Memory B cell (primary cell): ENCODE data around the gene TRMT1.
"Not testable (repeated sequence)": the region's sequence is repeated elsewhere in the genome, so short reads cannot be mapped to it uniquely, and the experiment has no call there.

ENCODE experiments used
- ATAC-seq: fragments of 150-1000 bp; cut with Tn5 transposase; 2 replicates; pipeline ENCODE4 v1.10.0; 2021; ENCODE audit warnings: low read depth, mild to moderate bottlenecking, moderate library complexity
- DNase-seq, 2 donors: peaks; one replicate each; pipeline ENCODE4 v3.0.0; 2022; ENCODE audit warnings: low spot score in 2 of 2
- H3K27ac Mint-ChIP-seq: one replicate; pipeline ENCODE4 v1.8.0; 2022; ENCODE audit warnings: mild to moderate bottlenecking, moderate library complexity, mixed read lengths
- H3K27me3 Mint-ChIP-seq: one replicate; pipeline ENCODE4 v1.8.0; 2022; ENCODE audit warnings: mixed read lengths
- H3K36me3 Mint-ChIP-seq: one replicate; pipeline ENCODE4 v1.8.0; 2022; ENCODE audit warnings: mild to moderate bottlenecking, mixed read lengths
- H3K4me1 Mint-ChIP-seq: one replicate; pipeline ENCODE4 v1.8.0; 2022; ENCODE audit warnings: mixed read lengths
- H3K4me3 Mint-ChIP-seq: one replicate; pipeline ENCODE4 v1.8.0; 2022; ENCODE audit warnings: mild to moderate bottlenecking, moderate library complexity, mixed read lengths
- H3K9me3 Mint-ChIP-seq: one replicate; pipeline ENCODE4 v1.8.0; 2022; ENCODE audit warnings: mixed read lengths

TRMT1 gene

DNA sequence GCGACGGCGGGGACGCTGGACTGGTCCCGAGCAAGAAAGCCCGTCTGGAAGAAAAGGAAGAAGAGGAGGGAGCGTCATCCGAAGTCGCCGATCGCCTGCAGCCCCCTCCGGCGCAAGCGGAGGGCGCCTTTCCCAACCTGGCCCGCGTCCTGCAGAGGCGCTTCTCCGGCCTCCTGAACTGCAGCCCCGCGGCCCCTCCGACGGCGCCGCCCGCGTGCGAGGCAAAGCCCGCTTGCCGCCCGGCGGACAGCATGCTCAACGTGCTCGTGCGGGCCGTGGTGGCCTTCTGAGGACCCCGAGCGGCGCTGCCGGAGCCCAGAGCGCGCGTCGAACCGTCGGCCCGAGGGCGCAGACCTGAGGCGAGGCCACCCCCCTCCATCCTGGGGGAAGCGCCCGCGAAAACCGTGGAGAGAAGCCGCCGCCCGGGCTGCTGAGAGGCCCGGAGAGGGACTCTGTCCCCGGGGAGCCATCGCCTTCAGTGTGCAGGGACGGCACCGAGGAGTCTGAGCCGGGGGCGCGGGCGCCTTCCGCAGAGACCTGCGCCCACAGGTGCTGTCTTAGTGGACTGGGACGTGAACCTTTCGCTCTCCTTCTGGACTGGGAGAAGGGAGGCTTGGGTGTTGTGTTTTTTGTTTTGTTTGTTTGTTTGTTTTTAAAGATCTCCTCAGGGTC, 37.2 kb upstream of the TRMT1 start:
- DNase-seq (peak in 1 of 2 donors; percentile 47), ATAC-seq (no peak)
- Mint-ChIP-seq H3K36me3 (peaks cover 13% of the 10 kb centered on the region), H3K9me3 (no peaks in the 10 kb centered on the region), H3K4me1 (peaks cover 43% of the 10 kb centered on the region), H3K27me3 (no peaks in the 10 kb centered on the region), H3K4me3 (peak overlapping the region; percentile 84), H3K27ac (peak overlapping the region; percentile 96)

DNA sequence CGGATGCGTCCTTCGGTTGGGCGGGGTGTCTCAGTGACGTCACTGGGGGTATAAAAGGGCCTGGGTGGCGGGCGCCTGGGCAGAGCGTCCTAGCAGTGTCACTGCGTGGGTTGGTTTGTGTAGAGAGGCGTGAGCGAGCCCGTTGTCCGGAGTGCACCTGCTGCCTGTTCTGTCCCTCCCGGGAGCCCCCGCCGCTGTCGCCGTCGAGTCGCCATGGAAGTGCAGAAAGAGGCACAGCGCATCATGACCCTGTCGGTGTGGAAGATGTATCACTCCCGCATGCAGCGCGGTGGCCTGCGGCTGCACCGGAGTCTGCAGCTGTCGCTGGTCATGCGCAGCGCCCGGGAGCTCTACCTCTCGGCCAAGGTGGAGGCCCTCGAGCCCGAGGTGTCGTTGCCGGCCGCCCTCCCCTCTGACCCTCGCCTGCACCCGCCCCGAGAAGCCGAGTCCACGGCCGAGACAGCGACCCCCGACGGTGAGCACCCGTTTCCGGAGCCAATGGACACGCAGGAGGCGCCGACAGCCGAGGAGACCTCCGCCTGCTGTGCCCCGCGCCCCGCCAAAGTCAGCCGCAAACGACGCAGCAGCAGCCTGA, 36.5 kb upstream of the TRMT1 start:
- peaks cover 42% of the 10 kb centered on the region for H3K4me1 Mint-ChIP-seq
- peak; percentile 25 for ATAC-seq
- peak; percentile 100 for DNase-seq
- no peaks in the 10 kb centered on the region for H3K27me3 Mint-ChIP-seq
- peaks cover 13% of the 10 kb centered on the region for H3K36me3 Mint-ChIP-seq
- H3K27ac Mint-ChIP-seq: peak overlapping the region; percentile 96
- H3K9me3 Mint-ChIP-seq: no peaks in the 10 kb centered on the region
- H3K4me3 Mint-ChIP-seq: peak overlapping the region; percentile 84

DNA sequence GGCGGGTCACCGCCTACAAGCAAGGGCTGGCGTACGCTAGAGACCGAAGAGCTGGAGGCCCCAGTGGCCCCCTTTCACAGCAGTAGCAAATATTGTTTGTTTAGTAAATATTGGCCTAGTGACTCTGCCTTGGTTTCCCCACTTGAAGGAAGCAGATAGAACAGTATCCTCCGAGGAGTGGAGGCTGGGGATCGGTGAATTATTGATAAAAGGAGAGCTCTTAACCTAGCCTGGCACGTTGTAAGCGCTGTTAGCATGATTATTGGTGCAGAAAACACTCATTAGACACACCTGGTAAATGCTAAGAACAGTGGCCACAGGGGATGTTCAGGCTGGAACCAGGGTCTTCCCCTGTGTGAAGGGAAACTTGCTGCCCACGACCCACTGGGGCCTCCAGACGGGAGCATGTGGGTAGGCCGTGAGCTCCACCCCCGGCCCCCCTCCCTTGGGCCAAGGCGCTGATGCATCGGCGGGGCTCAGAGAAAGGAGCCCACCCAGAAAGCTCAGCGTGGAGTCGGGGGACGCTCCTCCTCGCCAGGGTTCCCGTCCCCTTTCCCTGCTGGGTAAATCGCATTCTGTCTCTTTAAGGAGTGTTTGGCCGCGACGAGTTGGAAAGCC, 35.9 kb upstream of the TRMT1 start:
- peak overlapping the region; percentile 96 for H3K27ac Mint-ChIP-seq
- H3K4me3 Mint-ChIP-seq: peak overlapping the region; percentile 84
- H3K4me1 Mint-ChIP-seq: peaks cover 37% of the 10 kb centered on the region
- ATAC-seq (peak; percentile 6), DNase-seq (no peak)
- no peaks in the 10 kb centered on the region for H3K9me3 Mint-ChIP-seq
- peaks cover 13% of the 10 kb centered on the region for H3K36me3 Mint-ChIP-seq
- H3K27me3 Mint-ChIP-seq: no peaks in the 10 kb centered on the region

DNA sequence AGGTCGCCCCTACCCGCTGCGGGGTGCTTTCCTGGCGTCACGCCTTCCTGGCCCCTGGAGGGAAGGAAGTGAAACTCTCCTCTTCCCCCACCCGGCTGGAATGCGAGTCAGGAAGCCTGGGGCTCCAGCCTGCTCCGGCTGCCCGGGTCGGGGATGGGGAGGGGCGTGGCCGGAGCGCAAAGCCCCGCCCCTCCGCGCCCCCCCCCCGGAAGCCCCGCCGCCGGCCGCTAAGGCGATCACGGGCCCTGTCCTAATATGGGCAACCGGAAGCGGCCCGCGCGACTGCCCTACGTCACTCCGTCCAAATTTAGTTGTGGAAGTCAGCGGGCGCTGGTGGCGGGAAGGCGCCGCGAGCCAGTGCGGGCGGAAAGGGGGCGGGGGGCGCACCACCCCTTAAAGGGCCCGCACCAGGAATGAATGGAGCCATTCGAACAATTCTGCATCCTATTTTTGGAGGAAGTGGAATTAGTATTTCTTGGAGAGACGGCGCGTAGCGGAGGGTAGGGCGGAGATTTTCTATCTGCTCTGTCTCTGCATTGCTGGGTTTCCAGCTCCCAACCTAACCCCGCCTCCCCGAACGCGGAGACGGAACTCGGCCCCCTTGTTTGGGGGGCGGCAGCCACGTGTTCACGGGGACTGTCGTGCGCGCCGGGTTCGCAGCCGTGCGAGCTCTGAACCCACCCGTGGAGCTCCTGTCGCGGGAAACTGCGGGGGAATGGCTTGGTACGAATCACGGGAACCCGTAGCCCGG, 35.2 kb upstream of the TRMT1 start:
- peak; percentile 33 for ATAC-seq
- peaks cover 36% of the 10 kb centered on the region for H3K4me1 Mint-ChIP-seq
- H3K27ac Mint-ChIP-seq: peak overlapping the region; percentile 96
- H3K9me3 Mint-ChIP-seq: no peaks in the 10 kb centered on the region
- peak; percentile 90 for DNase-seq
- H3K27me3 Mint-ChIP-seq: no peaks in the 10 kb centered on the region
- peaks cover 13% of the 10 kb centered on the region for H3K36me3 Mint-ChIP-seq
- H3K4me3 Mint-ChIP-seq: peak overlapping the region; percentile 84

DNA sequence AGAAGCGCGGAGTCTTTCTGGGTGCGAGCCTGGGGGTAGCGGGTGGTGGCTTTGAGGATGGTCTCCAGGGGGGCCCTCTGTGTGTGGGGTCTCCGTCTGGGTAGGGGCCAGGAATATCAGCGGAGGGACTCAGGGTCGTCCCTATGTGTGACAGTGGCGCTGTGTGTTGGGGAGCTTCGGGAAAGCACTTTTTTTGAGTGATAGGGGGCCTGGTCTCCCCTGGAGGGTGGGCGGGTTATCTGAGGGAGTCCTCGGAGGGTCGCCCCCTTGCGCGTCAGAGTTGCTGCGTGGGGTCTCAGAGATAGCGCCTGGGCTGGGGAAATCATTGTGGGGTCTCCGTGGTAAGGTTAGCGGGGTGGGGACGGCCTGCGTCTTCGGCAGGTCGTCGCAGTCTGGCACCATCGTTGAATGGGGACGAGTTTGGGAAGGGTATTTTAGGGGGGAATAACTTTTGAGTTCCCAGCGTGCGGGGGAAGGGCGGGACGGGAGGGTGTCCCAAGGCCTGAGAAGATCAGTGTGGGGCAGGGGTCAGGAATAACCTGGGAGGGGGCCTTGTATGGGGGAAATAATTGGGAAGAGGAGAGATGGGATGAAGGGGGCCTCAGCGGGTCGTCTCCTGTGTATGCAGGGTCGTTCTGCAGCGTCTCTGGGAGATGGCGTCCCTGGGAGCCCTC, 34.5 kb upstream of the TRMT1 start:
- H3K36me3 Mint-ChIP-seq: peaks cover 13% of the 10 kb centered on the region
- no peaks in the 10 kb centered on the region for H3K27me3 Mint-ChIP-seq
- no peaks in the 10 kb centered on the region for H3K9me3 Mint-ChIP-seq
- peak overlapping the region; percentile 96 for H3K27ac Mint-ChIP-seq
- peaks cover 30% of the 10 kb centered on the region for H3K4me1 Mint-ChIP-seq
- peak overlapping the region; percentile 84 for H3K4me3 Mint-ChIP-seq
- no peak for ATAC-seq
- DNase-seq: peak in 1 of 2 donors; percentile 42

DNA sequence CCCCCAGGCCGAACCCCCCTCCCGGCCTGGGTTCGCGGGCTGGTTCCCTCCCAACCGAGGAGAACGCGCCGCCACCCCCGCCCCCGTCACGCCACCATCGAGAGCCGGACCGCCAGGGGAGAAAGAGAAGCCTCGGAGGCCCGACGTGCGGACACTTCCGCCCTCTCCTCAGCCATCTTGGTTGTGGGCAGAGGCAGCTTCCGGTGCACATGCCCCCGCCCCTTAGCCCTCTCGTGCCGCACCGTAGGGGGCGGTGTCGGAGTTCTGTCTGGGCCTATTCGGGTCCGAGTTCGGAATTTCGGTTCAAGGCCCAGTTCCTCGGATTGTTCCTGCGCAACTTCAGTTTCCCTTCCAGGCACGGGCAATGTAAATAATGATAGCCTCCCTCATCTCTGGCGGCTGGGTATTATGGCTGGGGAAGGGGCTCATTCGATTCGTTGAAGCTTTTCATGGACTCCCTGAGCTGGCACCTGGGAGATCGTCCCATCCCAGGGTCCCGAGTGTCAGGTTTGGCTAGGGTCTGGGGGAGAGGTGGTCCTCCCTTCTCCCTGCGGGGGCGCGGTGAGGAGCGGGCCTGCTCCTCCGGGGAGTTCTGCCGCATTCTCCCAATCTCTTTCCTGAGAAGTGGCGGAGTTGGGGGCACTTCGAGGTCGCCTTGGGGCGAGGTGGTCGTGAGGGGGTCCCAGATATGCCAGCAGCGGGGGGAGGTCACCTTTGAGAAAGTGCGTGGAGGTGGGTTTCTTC, 33.8 kb upstream of the TRMT1 start, which contains the start of the genes IER2 and STX10:
Gene IER2, plus strand, starts transcription at position 225 of the 744 bp plus-strand sequence. CDS start 2,776 bp downstream, outside the sequence.
Gene STX10, minus strand, starts transcription at position 189 of the 744 bp plus-strand sequence. CDS start 202 bp downstream, outside the sequence.
- Mint-ChIP-seq H3K9me3 (no peaks in the 10 kb centered on the region), H3K36me3 (peaks cover 13% of the 10 kb centered on the region), H3K4me3 (peak within 1 kb of the TSS; percentile 84), H3K27me3 (no peaks in the 10 kb centered on the region), H3K4me1 (peaks cover 26% of the 10 kb centered on the region), H3K27ac (peak within 1 kb of the TSS; percentile 96)
- ATAC-seq (peak; percentile 59), DNase-seq (peak; percentile 82 to 91)

DNA sequence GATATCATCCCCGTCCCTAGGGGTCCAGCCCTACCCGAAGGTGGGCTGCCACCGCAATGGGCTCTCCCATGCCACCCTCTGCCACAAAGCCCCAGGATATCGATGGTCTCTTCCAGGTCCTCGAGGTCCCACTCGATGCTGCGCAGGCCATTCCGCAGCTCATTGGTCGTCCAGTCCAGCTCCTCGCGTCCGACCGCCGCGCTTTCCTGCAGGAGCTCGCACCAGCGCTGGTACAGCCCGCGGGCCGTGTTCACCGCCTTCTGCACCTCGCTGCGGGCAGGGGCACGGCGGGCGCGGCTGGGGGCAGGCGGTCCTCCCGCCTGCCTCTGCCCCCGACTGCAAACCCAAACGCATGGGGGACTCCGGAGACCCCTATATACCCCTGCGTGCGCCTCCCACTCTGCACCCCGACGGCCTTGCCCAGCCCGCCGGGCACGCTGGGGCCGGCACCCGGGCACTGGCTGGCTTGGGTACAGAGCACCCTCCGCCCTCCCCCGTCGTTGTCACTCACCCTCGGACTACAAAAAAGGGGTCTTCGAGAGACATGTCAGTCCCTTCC, 33.2 kb upstream of the TRMT1 start:
- Mint-ChIP-seq H3K27me3 (no peaks in the 10 kb centered on the region), H3K4me1 (peaks cover 26% of the 10 kb centered on the region), H3K36me3 (peaks cover 11% of the 10 kb centered on the region), H3K27ac (peak overlapping the region; percentile 96), H3K4me3 (peak overlapping the region; percentile 84), H3K9me3 (no peaks in the 10 kb centered on the region)
- ATAC-seq: no peak
- DNase-seq: no peak

DNA sequence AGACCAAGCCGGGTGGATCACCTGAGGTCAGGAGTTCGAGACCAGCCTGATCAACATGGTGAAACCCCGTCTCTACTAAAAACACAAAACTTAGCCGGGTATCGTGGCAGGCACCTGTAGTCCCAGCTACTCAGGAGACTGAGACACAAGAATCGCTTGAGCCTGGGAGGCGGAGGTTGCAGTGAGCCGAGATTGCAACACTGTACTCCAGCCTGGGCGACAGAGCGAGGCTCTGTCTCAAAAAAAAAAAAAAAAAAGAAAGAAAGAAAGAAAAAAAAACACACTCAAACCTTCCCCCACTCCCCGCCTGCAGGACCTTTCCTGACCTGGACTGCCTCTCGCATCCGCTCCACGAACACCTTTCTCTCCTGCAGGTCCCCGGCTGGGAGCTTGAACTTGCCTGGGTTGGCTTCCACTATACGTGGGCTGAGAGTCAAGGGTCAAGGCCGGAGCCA, 32.7 kb upstream of the TRMT1 start:
- H3K4me1 Mint-ChIP-seq: peaks cover 26% of the 10 kb centered on the region
- ATAC-seq, H3K9me3 Mint-ChIP-seq, H3K27me3 Mint-ChIP-seq, H3K27ac Mint-ChIP-seq, H3K36me3 Mint-ChIP-seq, DNase-seq: not testable (repeated sequence)
- peak overlapping the region; percentile 84 for H3K4me3 Mint-ChIP-seq

DNA sequence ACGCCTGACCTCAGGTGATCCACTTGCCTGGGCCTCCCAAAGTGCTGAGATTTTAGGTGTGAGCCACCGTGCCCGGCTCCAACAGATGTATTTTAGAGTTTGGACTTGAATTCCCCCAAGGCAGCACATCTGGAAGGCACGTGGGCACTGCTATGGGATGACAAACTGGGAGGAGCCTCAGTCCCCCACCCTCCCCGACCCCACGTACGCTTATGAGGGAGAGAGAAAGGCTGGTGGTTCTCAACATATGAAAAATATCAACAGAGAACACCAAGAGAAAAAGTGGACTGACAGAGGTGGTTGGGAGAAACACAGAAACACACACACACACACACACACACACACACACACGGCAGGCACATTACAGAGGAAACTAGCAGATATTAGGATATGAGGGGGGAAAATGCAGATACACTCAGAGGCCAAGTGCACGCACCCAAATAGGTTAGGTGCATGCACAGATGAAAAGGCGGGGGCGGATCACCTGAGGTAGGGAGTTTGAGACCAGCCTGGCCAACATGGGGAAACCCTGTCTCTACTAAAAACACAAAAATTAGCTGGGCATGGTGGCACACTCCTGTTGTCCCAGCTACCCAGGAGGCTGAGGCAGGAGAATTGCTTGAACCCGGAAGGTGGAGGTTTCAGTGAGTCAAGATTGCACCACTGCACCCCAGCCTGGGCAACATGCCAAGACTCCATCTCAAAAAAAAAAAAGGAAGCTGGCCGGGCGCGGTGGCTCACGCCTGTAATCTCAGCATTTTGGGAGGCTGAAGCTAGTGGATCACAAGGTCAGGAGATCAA, 30.4 kb upstream of the TRMT1 start:
- Mint-ChIP-seq H3K27ac (no peak overlapping the region), H3K4me1 (peaks cover 26% of the 10 kb centered on the region), H3K36me3 (peaks cover 6% of the 10 kb centered on the region), H3K9me3 (no peaks in the 10 kb centered on the region), H3K4me3 (no peak overlapping the region), H3K27me3 (no peaks in the 10 kb centered on the region)
- no peak for ATAC-seq
- no peak for DNase-seq

DNA sequence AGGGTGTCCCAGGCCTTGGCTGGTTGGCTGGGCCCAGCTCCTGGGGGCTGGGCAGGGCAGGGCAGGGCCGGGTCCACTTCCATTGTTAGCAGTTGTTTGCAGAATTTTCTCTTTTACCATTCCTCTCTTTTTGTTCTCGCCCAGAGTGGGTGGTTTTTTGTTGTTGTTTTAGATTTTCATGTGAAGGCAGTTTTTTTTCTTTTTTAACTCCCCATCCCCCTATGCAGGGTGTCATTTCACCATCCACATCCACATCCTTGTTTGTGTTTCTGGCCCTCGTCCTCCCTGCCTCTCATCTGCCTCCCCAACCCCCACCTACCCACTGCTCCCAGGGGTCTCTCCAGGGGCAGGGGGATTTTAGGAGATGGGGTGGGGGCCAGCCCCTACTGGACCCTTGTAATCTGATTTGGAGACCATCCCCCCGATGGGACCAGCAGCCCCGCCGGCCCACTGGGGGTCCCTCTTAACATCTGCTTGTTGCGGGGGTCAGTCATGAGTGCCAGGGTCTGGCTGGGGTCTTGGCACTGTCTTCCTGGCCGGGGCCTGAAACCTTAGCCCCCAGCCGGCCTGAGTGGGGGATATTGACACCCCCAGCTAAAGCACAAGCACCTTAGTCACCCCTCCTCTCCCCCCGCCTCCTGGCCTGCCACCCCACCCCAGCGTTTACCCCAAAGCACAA, 23.2 kb upstream of the TRMT1 start:
- DNase-seq: no peak
- no peaks in the 10 kb centered on the region for H3K4me1 Mint-ChIP-seq
- H3K4me3 Mint-ChIP-seq: no peak overlapping the region
- H3K9me3 Mint-ChIP-seq: no peaks in the 10 kb centered on the region
- H3K36me3 Mint-ChIP-seq: peaks cover 12% of the 10 kb centered on the region
- no peak for ATAC-seq
- no peaks in the 10 kb centered on the region for H3K27me3 Mint-ChIP-seq
- H3K27ac Mint-ChIP-seq: no peak overlapping the region

DNA sequence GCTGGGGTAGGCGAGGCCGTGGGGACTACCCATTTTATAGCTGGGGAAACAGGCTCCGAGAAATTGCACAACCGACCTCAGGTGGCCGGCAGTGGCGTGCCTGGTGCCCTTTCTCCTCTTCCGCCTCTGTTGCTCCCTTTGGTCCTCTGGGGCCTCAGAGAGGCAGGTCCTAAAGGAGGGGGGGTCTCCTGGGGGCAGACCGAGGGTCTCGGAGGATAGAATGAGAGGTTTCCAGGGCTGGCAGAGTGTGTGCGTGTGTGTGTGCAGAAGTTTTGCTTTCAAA, 22.3 kb upstream of the TRMT1 start:
- ATAC-seq (no peak), DNase-seq (no peak)
- Mint-ChIP-seq H3K4me1 (no peaks in the 10 kb centered on the region), H3K27me3 (no peaks in the 10 kb centered on the region), H3K36me3 (peaks cover 8% of the 10 kb centered on the region), H3K27ac (no peak overlapping the region), H3K9me3 (no peaks in the 10 kb centered on the region), H3K4me3 (no peak overlapping the region)
